B cell (primary cell): Measurements from ENCODE around the gene ATG2A.

ENCODE experiments used
- CTCF ChIP-seq: fragments of 200-600 bp; IDR thresholded peaks from one replicate; pipeline ENCODE4 v1.8.0; 2022; ENCODE audit warnings: antibody characterized with exemption, mild to moderate bottlenecking
- EZH2 ChIP-seq: IDR thresholded peaks from 2 replicates; pipeline ENCODE4 v1.6.1; 2012; ENCODE audit warnings: borderline replicate concordance, low read depth, mild to moderate bottlenecking, moderate library complexity, low read length; ENCODE audit not compliant: insufficient read depth, poor library complexity, severe bottlenecking

DNA sequence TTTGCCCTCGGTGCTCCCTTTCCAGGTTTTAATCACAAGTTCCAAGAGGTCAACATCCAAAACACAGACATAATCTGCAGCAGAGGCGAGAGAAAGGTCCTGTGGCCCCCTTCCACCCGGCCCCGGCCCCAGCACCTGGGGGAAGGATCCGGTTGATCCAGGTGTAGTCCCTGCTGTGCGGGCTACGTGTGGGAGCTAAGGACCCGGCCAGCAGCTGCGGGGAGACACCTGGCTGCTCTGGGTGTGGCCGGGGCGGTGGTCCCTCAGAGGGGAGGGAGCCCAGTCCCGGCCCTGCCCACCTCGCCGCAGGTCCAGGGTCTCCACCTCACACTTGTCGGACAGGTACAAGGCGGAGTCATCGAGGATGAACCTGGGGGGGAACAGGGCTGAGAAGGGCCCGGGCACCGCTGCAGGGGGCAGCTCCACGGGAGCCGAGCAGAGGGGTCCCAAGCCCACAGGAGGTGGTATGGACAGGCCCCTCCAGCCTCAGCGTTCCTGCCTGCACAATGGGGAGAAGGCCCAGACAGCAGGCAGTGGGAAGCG lies 13.6 kb downstream of the ATG2A start:
- TF ChIP-seq CTCF (no peak), EZH2 (no peak)
